ENCODE measurements around the gene CTR9. TPM values are rescaled to one million over a fixed set of nuclear protein-coding genes. Genes with fewer than 3 reads are reported as not detected.

Gene CTR9
- total and polyA plus RNA-seq, 2 of the 8 experiments (the other 6 are each of a cell fraction or from before 2014, with no cell fraction given) = 6.1 to 37.7 TPM

- Histone ChIP-seq H3K27me3 (replicated peaks in 1 of 4; ENCODE audit: control insufficient read depth in 3 of 4, extremely low read depth in 1 of 4, insufficient read depth in 3 of 4, low read length in 3 of 4) (no peaks in the 10 kb centered on the region), H2BK12ac (ENCODE audit: low read depth, low read length) (no peak overlapping the region), H2BK20ac (ENCODE audit: low read length) (no peak overlapping the region), H2BK15ac (ENCODE audit: low read length) (no peak overlapping the region), H3K56ac (replicated peaks; ENCODE audit: insufficient read length, low read depth, low read length) (no peak overlapping the region), H3K23ac (ENCODE audit: insufficient read length) (no peak overlapping the region), H4K8ac (ENCODE audit: extremely low read depth, insufficient read depth, low read length) (no peak overlapping the region), H3K18ac (ENCODE audit: extremely low read depth, low read length) (no peak overlapping the region), H3K9ac (replicated peaks in 1 of 4; ENCODE audit: extremely low read depth in 1 of 4, low read depth in 3 of 4, low read length in 3 of 4) (no peak overlapping the region), H3K79me1 (ENCODE audit: low read depth, low read length) (no peaks in the 10 kb centered on the region), H4K5ac (ENCODE audit: insufficient read length, low read depth, low read length) (no peak overlapping the region), H3K36me3 (ENCODE audit: control insufficient read depth in 2 of 4, insufficient read depth in 4 of 4, low read length in 3 of 4) (peaks cover 6 to 40% (median 24%) of the 10 kb centered on the region in 4 experiments; a peak in 7 of 8 replicates), H3K4ac (replicated peaks; ENCODE audit: insufficient read length, low read depth, low read length) (no peak overlapping the region), H2BK120ac (replicated peaks; ENCODE audit: low read depth, low read length) (no peak overlapping the region), H3K27ac (ENCODE audit: low read depth, low read length) (no peak overlapping the region), H3K4me2 (ENCODE audit: insufficient read depth in 1 of 2, low read depth in 2 of 2, low read length in 2 of 2) (no peak overlapping the region), H3K4me3 (ENCODE audit: extremely low read depth in 1 of 4, insufficient read depth in 2 of 4, low read depth in 3 of 4, low read length in 4 of 4) (no peak overlapping the region), H4K20me1 (replicated peaks in 1 of 2; ENCODE audit: control insufficient read depth in 1 of 2, insufficient read depth in 2 of 2, low read length in 2 of 2) (no peaks in the 10 kb centered on the region), H2AK5ac (ENCODE audit: low read depth, low read length) (no peak overlapping the region), H3K14ac (ENCODE audit: insufficient read length) (no peak overlapping the region), H3K4me1 (replicated peaks in 1 of 4; ENCODE audit: control insufficient read depth in 3 of 4, insufficient read depth in 4 of 4, low read length in 3 of 4) (no peaks in the 10 kb centered on the region), H3K79me2 (ENCODE audit: control insufficient read depth in 1 of 2, insufficient read depth in 2 of 2, low read length in 2 of 2) (no peaks in the 10 kb centered on the region), H4K91ac (replicated peaks; ENCODE audit: insufficient read length, low read length) (no peak overlapping the region), H2AFZ (ENCODE audit: low read length) (no peak overlapping the region), H3K23me2 (ENCODE audit: low read depth, low read length) (no peaks in the 10 kb centered on the region), H2BK5ac (ENCODE audit: low read depth, low read length) (no peak overlapping the region), H3K9me3 (ENCODE audit: insufficient read depth in 2 of 2, low read depth in 1 of 2, low read length in 1 of 2) (no peaks in the 10 kb centered on the region)
- ChIA-PET CTCF (ENCODE audit: partially characterized antibody) (no interaction called here), POLR2A (ENCODE audit: partially characterized antibody) (interaction anchor here (1.6 kb wide), 1 partner anchor 16 kb away, joined by 3 read pairs; no protein-coding TSS in a partner anchor)
- no peak for DNase-seq (ENCODE audit: low read depth in 1 of 2, low spot score in 2 of 2)
- TF ChIP-seq CHD2 (IDR thresholded peaks at IDR 0.05; ENCODE audit: low read length) (no peak), NANOG (IDR thresholded peaks at IDR 0.05; ENCODE audit: insufficient read depth, low read depth, low read length, poor library complexity, severe bottlenecking) (no peak), MAFK (IDR thresholded peaks at IDR 0.05; ENCODE audit: low read depth, low read length) (no peak), POLR2A (IDR thresholded peaks at IDR 0.05; ENCODE audit: control extremely low read depth in 1 of 2, low read depth in 2 of 2, low read length in 2 of 2) (no peak), RNF2 (IDR thresholded peaks at IDR 0.05; ENCODE audit: borderline replicate concordance, low read depth, low read length, missing control alignments, poor library complexity, severe bottlenecking) (no peak), PHF8 (conservative IDR thresholded peaks at IDR 0.05; ENCODE audit: low read depth, low read length) (no peak), SAP30 (IDR thresholded peaks at IDR 0.05; ENCODE audit: insufficient read depth, insufficient replicate concordance, low read length) (no peak), HDAC6 (IDR thresholded peaks at IDR 0.05; ENCODE audit: low read depth, low read length) (no peak), CBX8 (IDR thresholded peaks at IDR 0.05; ENCODE audit: borderline replicate concordance, low read depth, low read length) (no peak)
- WGBS, 2 experiments (ENCODE audit: extremely low coverage in 1 of 2, insufficient coverage in 1 of 2, insufficient read length in 1 of 2, insufficient replicate concordance in 2 of 2, low coverage in 1 of 2, low lambda C conversion rate in 2 of 2, missing lambda C conversion rate in 1 of 2) = 90% methylated on average over 1 of the region's 1 CpG; no CpG with 5 or more reads in 1 of the 2 experiments
- FAIRE-seq = no peak
These were observed 28.0 kb downstream of the CTR9 start for GRCh38 chr11:10779086-10779485.

All from H1 (cell line).